GM12878 (cell line): Measurements from ENCODE around the gene LIPG. TPM values are rescaled to one million over a fixed set of nuclear protein-coding genes. Genes with fewer than 3 reads are reported as not detected.

Source experiments
- ATAC-seq: fragments of 200-7000 bp; cut with Tn5 transposase; 3 replicates; pipeline ENCODE4 v1.9.1; 2020; ENCODE audit warnings: mild to moderate bottlenecking, moderate library complexity
- BruUV-seq: library from RNA; stranded (reverse); fragments of 400-500 nt; replicated peaks from 2 replicates; lab custom pipeline; 2021; lab: Mats Ljungman, UMichigan
- CTCF ChIA-PET: fragments of 300-600 bp; sonication (Branson Sonifier 250); formaldehyde crosslinking; extraction: SDS; loops from one replicate; lab custom pipeline; 2021; ENCODE audit warnings: inconsistent platforms; lab: Yijun Ruan, JAX
- POLR2A ChIA-PET: fragments of 350-600 bp; formaldehyde crosslinking; extraction: SDS; loops from one replicate; lab custom pipeline; 2021; ENCODE audit warnings: inconsistent platforms; lab: Charles Lee
- RAD21 ChIA-PET: fragments of 300-600 bp; sonication (Branson Sonifier 250); formaldehyde crosslinking; loops from one replicate; lab custom pipeline; 2023; ENCODE audit warnings: antibody characterized with exemption; ENCODE audit not compliant: unreplicated experiment; lab: Charles Lee
- SMC1A ChIA-PET: fragments of 300-600 bp; sonication (Branson Sonifier 250); formaldehyde crosslinking; loops from one replicate; lab custom pipeline; 2023; ENCODE audit not compliant: unreplicated experiment, uncharacterized antibody; lab: Charles Lee
- DNase-seq: peaks from one replicate; pipeline ENCODE4 v3.0.0-alpha.2; 2011; ENCODE audit warnings: low read depth, low spot score
- FAIRE-seq: peaks from 3 replicates; lab custom pipeline; 2011; peaks lifted over from hg19 to GRCh38; lab: Jason Lieb, UNC
- H2AFZ ChIP-seq: 2 replicates; pipeline ENCODE4 v1.6.0; 2011; ENCODE audit warnings: low read depth, low read length, control low read depth; ENCODE audit not compliant: control insufficient read depth
- H3K27ac ChIP-seq: 2 replicates; pipeline ENCODE4 v1.5.1; 2011; ENCODE audit warnings: control low read depth; ENCODE audit not compliant: control insufficient read depth, insufficient read depth
- H3K27me3 ChIP-seq, 2 experiments: replicated peaks in 1 of 2; 2 replicates each; pipeline versions ENCODE4 v1.6.0 to v1.6.1; 2011; ENCODE audit warnings: low read length in 1 of 2; ENCODE audit not compliant: control insufficient read depth in 2 of 2, insufficient read depth in 2 of 2
- H3K36me3 ChIP-seq, 2 experiments: 2 replicates each; pipeline ENCODE4 v1.5.1; 2011; ENCODE audit warnings: low read length in 1 of 2; ENCODE audit not compliant: control insufficient read depth in 2 of 2, insufficient read depth in 2 of 2
- H3K4me1 ChIP-seq: 2 replicates; pipeline ENCODE4 v1.6.1; 2011; ENCODE audit warnings: mild to moderate bottlenecking, low read length, moderate library complexity, mixed read lengths; ENCODE audit not compliant: control insufficient read depth, insufficient read depth
- H3K4me2 ChIP-seq: 2 replicates; pipeline ENCODE4 v1.6.0; 2011; ENCODE audit warnings: control low read depth; ENCODE audit not compliant: control insufficient read depth, insufficient read depth
- H3K4me3 ChIP-seq: fragments of 200-600 bp; sonication (generic); 2 replicates; pipeline ENCODE4 v1.5.1; 2016
- H3K79me2 ChIP-seq: 2 replicates; pipeline ENCODE4 v1.6.0; 2011; ENCODE audit warnings: low read length; ENCODE audit not compliant: control insufficient read depth, insufficient read depth
- H3K9ac ChIP-seq: 2 replicates; pipeline ENCODE4 v1.8.0; 2011; ENCODE audit warnings: low read length, control low read depth, mixed read lengths; ENCODE audit not compliant: control insufficient read depth, insufficient read depth
- H3K9me3 ChIP-seq: replicated peaks from 3 replicates; pipeline ENCODE4 v1.5.1; 2011; ENCODE audit warnings: mild to moderate bottlenecking, low read length; ENCODE audit not compliant: control insufficient read depth, insufficient read depth
- H4K20me1 ChIP-seq: 2 replicates; pipeline ENCODE4 v1.6.0; 2011; ENCODE audit not compliant: control insufficient read depth, insufficient read depth
- ETV6 ChIP-seq, 2 experiments: fragments of 450-650 bp in 1 of 2; IDR thresholded peaks in 1 of 2; conservative IDR thresholded peaks in 1 of 2; 2 replicates each; pipeline ENCODE4 v1.6.1; 2014; ENCODE audit warnings: antibody characterized with exemption in 1 of 2, borderline replicate concordance in 1 of 2, low read depth in 1 of 2, mild to moderate bottlenecking in 1 of 2, moderate library complexity in 1 of 2
- IRF3 ChIP-seq: fragments of 450-650 bp; IDR thresholded peaks from 2 replicates; pipeline ENCODE4 v1.6.1; 2014; ENCODE audit warnings: mild to moderate bottlenecking
- IRF4 ChIP-seq: IDR thresholded peaks from 2 replicates; pipeline ENCODE4 v1.6.1; 2011; ENCODE audit warnings: low read depth, low read length
- NKRF ChIP-seq: fragments of 450-650 bp; conservative IDR thresholded peaks from 2 replicates; pipeline ENCODE4 v1.6.1; 2017; ENCODE audit warnings: mild to moderate bottlenecking, moderate library complexity
- RBBP5 ChIP-seq: fragments of 200-600 bp; sonication (generic); conservative IDR thresholded peaks from 2 replicates; pipeline ENCODE4 v1.6.1; 2016
- SIN3A ChIP-seq: IDR thresholded peaks from 2 replicates; pipeline ENCODE4 v1.6.1; 2012; ENCODE audit warnings: low read depth, low read length, improper control_type of control experiment
- TAF1 ChIP-seq: IDR thresholded peaks from 2 replicates; pipeline ENCODE4 v1.6.1; 2011; ENCODE audit warnings: mild to moderate bottlenecking, low read depth, low read length, borderline replicate concordance
- TARDBP ChIP-seq: IDR thresholded peaks from 2 replicates; pipeline ENCODE4 v1.6.1; 2016; ENCODE audit warnings: borderline replicate concordance
- TBL1XR1 ChIP-seq: IDR thresholded peaks from 2 replicates; pipeline ENCODE4 v1.6.1; 2012; ENCODE audit warnings: low read depth, low read length, improper control_type of control experiment
- ZBTB33 ChIP-seq: fragments of 450-650 bp; IDR thresholded peaks from 2 replicates; pipeline ENCODE4 v1.6.1; 2017; ENCODE audit warnings: mild to moderate bottlenecking
- ZBTB40 ChIP-seq: fragments of 450-650 bp; IDR thresholded peaks from 2 replicates; pipeline ENCODE4 v1.6.1; 2016; ENCODE audit warnings: mild to moderate bottlenecking, moderate library complexity, borderline replicate concordance
- WGBS: methylation state at CpG from one replicate; pipeline ENCODE4 v1.1.6; 2016; ENCODE audit warnings: low lambda C conversion rate; ENCODE audit not compliant: insufficient replicate concordance, insufficient coverage; ENCODE audit errors: missing lambda C conversion rate; 5-methylcytosine and 5-hydroxymethylcytosine counted together
- in situ Hi-C: fragments of 300-500 bp; cut with MboI; formaldehyde crosslinking; loops from 9 replicates; pipeline ENCODE4 v1.14.3; 2018; ENCODE audit warnings: mixed read lengths
- intact Hi-C: fragments of 100-400 bp; cut with micrococcal nuclease; formaldehyde crosslinking; loops from one replicate; pipeline ENCODE4 v1.14.2; 2022; ENCODE audit not compliant: unreplicated experiment
- polyA plus RNA-seq, 11 experiments: library from polyadenylated mRNA; depleted of rRNA in 4 of 11; unstranded in 6 of 11; stranded (reverse) in 5 of 11; fragments of >200 nt; fragmentation: Nextera tagmentation in 4 of 11; fragmentation: Illumina TruSeq in 1 of 11; extraction: Ambion mirVana in 4 of 11; extraction: Trizol in 1 of 11; gene quantifications; 1 replicate in 1 of 11; 2 replicates in 10 of 11; pipeline versions ENCODE4 v1.2.1 to v1.2.3, GENCODE V29; 2011 to 2016; ENCODE audit warnings: inconsistent platforms in 2 of 11, missing spikeins in 2 of 11, low read depth in 1 of 11
- total RNA-seq, 4 experiments: library from RNA; depleted of rRNA in 3 of 4; stranded (reverse); fragments of >200 nt in 3 of 4; fragmentation: Illumina TruSeq in 1 of 4; extraction: Trizol in 1 of 4; gene quantifications; 2 replicates each; pipeline versions ENCODE4 v1.2.1 to v1.2.3, GENCODE V29; 2013 to 2021

The LIPG gene
- total and polyA plus RNA-seq, 10 of the 15 experiments (the other 5 are each of a cell fraction or from before 2014, with no cell fraction given): 0.04 to 0.55 (median 0.18) TPM; not detected in 1

- no peak for TF ChIP-seq ZBTB40
- TF ChIP-seq IRF3: no peak
- no peak for TF ChIP-seq SIN3A
These were observed 17.5 kb upstream of the LIPG start (continued) for GRCh38 chr18:49544362-49544761.

GRCh38 chr18:49546278-49546677 lies 15.6 kb upstream of the LIPG start:
- no TSS peak for BruUV-seq
- no peaks in the 10 kb centered on the region for H3K79me2 ChIP-seq
- CTCF ChIA-PET: interaction anchor here (1.1 kb wide), 1 partner anchor 82 kb away, joined by 3 read pairs; no protein-coding TSS in a partner anchor
- ATAC-seq (no peak), FAIRE-seq (no peak), DNase-seq (no peak)
- in situ Hi-C loops (no loop called here), intact Hi-C loops (no loop called here)
- no peak overlapping the region for H3K4me3 ChIP-seq
- H3K27me3 ChIP-seq: no peaks in the 10 kb centered on the region
- 50% methylated on average over 1 of the region's 1 CpG for WGBS
- no peak overlapping the region for H2AFZ ChIP-seq
- no peaks in the 10 kb centered on the region for H3K36me3 ChIP-seq
- H3K4me2 ChIP-seq: no peak overlapping the region
- no peaks in the 10 kb centered on the region for H3K4me1 ChIP-seq
- SMC1A ChIA-PET: interaction anchor here (1.9 kb wide), 1 partner anchor 10 kb away, joined by 7 read pairs; no protein-coding TSS in a partner anchor
- H3K9me3 ChIP-seq: no peaks in the 10 kb centered on the region
- no peak overlapping the region for H3K9ac ChIP-seq
- RAD21 ChIA-PET: no interaction called here
- TF ChIP-seq RBBP5: no peak
- no peak for TF ChIP-seq ZBTB33
- TF ChIP-seq TBL1XR1: no peak
- no peak for TF ChIP-seq NKRF
- no peak for TF ChIP-seq IRF4
- TF ChIP-seq TAF1: no peak
- TF ChIP-seq TARDBP: no peak
- TF ChIP-seq ETV6 (conservative IDR thresholded peaks at IDR 0.05 in 1 of 2, IDR thresholded peaks at IDR 0.05 in 1 of 2; ENCODE audit: borderline replicate concordance in 1 of 2, low read depth in 1 of 2): no peak
- no peak overlapping the region for H3K27ac ChIP-seq
- POLR2A ChIA-PET: no interaction called here
- H4K20me1 ChIP-seq: no peaks in the 10 kb centered on the region
